GM12874 (cell line): ENCODE data around the gene CCDC6.

Experiments used
- TF ChIP-seq, protein P1 (sequence below): IDR thresholded peaks from 2 replicates; pipeline ENCODE4 v1.5.1; 2011; ENCODE audit warnings: low read depth, mild to moderate bottlenecking, control low read depth, low read length, moderate library complexity; ENCODE audit not compliant: insufficient read depth

The CCDC6 gene

GRCh38 chr10:59904426-59905065, 1.8 kb downstream of the CCDC6 start:
- TF ChIP-seq, protein P1, sequence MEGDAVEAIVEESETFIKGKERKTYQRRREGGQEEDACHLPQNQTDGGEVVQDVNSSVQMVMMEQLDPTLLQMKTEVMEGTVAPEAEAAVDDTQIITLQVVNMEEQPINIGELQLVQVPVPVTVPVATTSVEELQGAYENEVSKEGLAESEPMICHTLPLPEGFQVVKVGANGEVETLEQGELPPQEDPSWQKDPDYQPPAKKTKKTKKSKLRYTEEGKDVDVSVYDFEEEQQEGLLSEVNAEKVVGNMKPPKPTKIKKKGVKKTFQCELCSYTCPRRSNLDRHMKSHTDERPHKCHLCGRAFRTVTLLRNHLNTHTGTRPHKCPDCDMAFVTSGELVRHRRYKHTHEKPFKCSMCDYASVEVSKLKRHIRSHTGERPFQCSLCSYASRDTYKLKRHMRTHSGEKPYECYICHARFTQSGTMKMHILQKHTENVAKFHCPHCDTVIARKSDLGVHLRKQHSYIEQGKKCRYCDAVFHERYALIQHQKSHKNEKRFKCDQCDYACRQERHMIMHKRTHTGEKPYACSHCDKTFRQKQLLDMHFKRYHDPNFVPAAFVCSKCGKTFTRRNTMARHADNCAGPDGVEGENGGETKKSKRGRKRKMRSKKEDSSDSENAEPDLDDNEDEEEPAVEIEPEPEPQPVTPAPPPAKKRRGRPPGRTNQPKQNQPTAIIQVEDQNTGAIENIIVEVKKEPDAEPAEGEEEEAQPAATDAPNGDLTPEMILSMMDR = no peak

GRCh38 chr10:59903871-59904270, 2.5 kb downstream of the CCDC6 start:
- TF ChIP-seq, protein P1 = no peak

DNA sequence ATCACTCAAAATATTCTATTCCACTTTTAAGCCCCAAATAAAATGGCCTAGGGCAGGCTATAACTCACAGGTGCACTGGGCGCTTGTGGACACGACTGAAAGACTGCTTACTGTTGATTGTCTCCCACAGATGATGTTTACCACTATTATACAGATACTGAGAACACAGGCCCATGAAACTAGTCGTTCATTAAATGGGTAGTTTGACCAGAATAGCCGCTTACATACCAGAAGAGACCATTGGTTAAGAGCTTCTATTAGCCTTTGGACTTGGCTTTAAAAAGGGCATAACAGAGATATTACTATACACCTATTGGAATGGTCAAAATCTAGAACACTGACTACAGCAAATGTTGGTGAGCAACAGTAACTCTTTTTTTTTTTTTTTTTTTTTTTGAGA, 4.3 kb downstream of the CCDC6 start:
- TF ChIP-seq, protein P1 = no peak

DNA sequence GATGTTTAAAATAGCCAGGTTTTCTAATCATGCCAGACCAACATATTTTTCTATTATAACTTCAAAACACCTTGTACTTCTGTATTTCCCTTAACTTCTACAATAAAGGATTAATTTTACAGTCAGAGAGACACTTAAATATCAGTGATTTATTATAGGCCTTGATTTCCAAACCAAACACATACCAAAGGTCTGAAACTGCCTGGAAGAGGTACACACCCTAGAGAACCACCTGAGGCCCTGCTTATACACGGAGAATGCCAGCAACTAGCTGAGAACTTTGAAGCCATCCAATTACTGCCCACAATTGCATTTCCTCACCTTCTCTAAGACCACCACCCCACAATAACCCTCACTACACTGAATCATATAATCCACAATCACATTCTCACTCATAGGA, 4.9 kb downstream of the CCDC6 start:
- TF ChIP-seq, protein P1 = no peak

GRCh38 chr10:59900048-59900727, 6.2 kb downstream of the CCDC6 start:
- TF ChIP-seq, protein P1 = no peak

GRCh38 chr10:59898125-59898835, 8.1 kb downstream of the CCDC6 start:
- TF ChIP-seq, protein P1 = no peak

DNA sequence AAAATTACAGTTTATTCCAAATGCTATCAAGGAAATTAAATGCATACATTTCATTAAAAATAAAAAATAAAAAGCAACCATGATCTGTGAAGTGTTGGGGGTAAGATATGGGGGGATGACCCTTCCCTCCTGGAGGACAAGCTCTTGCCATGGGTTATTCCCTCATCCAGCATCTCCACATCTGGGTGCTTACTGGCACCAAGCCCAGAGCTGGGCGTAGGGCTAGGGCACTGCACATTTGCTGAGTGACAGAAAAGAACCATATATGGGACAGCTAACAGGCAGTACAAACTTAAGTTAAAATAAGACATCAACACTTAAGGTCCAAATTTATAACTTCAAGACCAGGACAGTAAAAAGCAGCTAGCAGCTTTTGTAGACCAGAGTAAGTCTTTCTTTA, 10.2 kb downstream of the CCDC6 start:
- TF ChIP-seq, protein P1 = no peak
